Suprapubic skin (tissue), 4 donors: ENCODE results near the gene FSIP1. TPM values are rescaled to one million over a fixed set of nuclear protein-coding genes. Genes with fewer than 3 reads are reported as not detected.
"Not testable (repeated sequence)": the region's sequence is repeated elsewhere in the genome, so short reads cannot be mapped to it uniquely, and the experiment has no call there.

Experiments
- DNase-seq, 2 donors: peaks; one replicate each; pipeline ENCODE4 v3.0.0-alpha.2; 2019; ENCODE audit warnings: low spot score in 2 of 2
- H3K27ac ChIP-seq: fragments of 200-600 bp; sonication (generic); one replicate; pipeline ENCODE4 v1.5.1; 2019
- H3K27me3 ChIP-seq: fragments of 200-600 bp; sonication (generic); one replicate; pipeline ENCODE4 v1.5.1; 2019
- H3K36me3 ChIP-seq: fragments of 200-600 bp; sonication (generic); one replicate; pipeline ENCODE4 v1.5.1; 2019
- H3K4me1 ChIP-seq: fragments of 200-600 bp; sonication (generic); one replicate; pipeline ENCODE4 v1.5.1; 2019
- H3K4me3 ChIP-seq: fragments of 200-600 bp; sonication (generic); one replicate; pipeline ENCODE4 v1.5.1; 2019; ENCODE audit warnings: mild to moderate bottlenecking
- H3K9me3 ChIP-seq: fragments of 200-600 bp; sonication (generic); one replicate; pipeline ENCODE4 v1.5.1; 2019
- EP300 ChIP-seq: sonication (generic); formaldehyde crosslinking; IDR thresholded peaks from one replicate; pipeline ENCODE4 v1.6.1; 2017; ENCODE audit warnings: antibody characterized with exemption
- POLR2A ChIP-seq, 2 donors: fragments of 450-650 bp; IDR thresholded peaks; one replicate each; pipeline ENCODE4 v1.6.1; 2017; ENCODE audit warnings: antibody characterized with exemption in 2 of 2, mild to moderate bottlenecking in 2 of 2, moderate library complexity in 2 of 2
- POLR2AphosphoS5 ChIP-seq, 3 donors: sonication (generic); formaldehyde crosslinking; IDR thresholded peaks; one replicate each; pipeline ENCODE4 v1.6.1; 2017; ENCODE audit warnings: antibody characterized with exemption in 3 of 3
- WGBS: methylation state at CpG from one replicate; pipeline ENCODE4 v1.1.5; 2018; 5-methylcytosine and 5-hydroxymethylcytosine counted together
- total RNA-seq, 4 donors: library from RNA; depleted of rRNA; stranded (reverse); fragments of >200 nt; gene quantifications; one replicate each; pipeline ENCODE4 v1.1.0, GENCODE V29; 2016
- TF ChIP-seq, protein P1 (sequence below), 2 donors: fragments of 200-600 bp in 1 of 2; fragments of 450-650 bp in 1 of 2; sonication (generic) in 1 of 2; IDR thresholded peaks; one replicate each; pipeline ENCODE4 v1.5.1; 2016 to 2019; ENCODE audit warnings: antibody characterized with exemption in 2 of 2, mild to moderate bottlenecking in 1 of 2, moderate library complexity in 1 of 2

The FSIP1 gene
- total RNA-seq, 4 donors from 2014 or later, result 0.21 to 0.24 TPM; not detected in 2

DNA sequence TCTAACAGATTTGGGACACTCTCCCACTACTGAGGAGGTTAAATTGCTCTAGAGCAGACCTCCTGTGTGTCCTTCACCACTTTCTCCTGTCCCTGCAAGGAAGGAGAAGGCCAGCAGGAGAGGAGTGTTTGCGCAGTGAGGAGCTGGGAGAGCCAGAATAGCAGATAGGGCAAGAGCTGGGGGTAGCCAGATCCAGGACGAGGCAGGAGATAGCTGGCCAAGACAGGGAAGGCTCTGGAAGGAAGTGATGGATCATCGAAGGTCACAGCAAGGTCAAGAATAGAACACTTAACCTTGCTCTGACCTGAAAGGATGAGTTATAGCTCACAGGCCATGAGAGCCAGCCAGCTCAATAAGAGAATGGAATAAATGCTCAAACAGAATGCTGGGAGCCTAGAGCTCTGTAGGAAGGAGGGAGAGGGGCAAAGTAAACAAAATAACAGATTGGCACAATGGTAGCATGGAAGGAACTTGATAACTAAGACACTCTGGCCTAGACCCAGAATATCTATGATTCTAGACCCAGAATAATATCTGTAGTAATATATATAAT, 37.5 kb upstream of the FSIP1 start:
- DNase-seq, result no peak
- Histone ChIP-seq H3K4me1 (no peaks in the 10 kb centered on the region), H3K36me3 (no peaks in the 10 kb centered on the region), H3K4me3 (no peak overlapping the region), H3K9me3 (no peaks in the 10 kb centered on the region), H3K27ac (no peak overlapping the region), H3K27me3 (no peaks in the 10 kb centered on the region)
- 68% methylated on average over 3 of the region's 3 CpGs for WGBS
- TF ChIP-seq, protein P1, sequence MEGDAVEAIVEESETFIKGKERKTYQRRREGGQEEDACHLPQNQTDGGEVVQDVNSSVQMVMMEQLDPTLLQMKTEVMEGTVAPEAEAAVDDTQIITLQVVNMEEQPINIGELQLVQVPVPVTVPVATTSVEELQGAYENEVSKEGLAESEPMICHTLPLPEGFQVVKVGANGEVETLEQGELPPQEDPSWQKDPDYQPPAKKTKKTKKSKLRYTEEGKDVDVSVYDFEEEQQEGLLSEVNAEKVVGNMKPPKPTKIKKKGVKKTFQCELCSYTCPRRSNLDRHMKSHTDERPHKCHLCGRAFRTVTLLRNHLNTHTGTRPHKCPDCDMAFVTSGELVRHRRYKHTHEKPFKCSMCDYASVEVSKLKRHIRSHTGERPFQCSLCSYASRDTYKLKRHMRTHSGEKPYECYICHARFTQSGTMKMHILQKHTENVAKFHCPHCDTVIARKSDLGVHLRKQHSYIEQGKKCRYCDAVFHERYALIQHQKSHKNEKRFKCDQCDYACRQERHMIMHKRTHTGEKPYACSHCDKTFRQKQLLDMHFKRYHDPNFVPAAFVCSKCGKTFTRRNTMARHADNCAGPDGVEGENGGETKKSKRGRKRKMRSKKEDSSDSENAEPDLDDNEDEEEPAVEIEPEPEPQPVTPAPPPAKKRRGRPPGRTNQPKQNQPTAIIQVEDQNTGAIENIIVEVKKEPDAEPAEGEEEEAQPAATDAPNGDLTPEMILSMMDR (IDR thresholded peaks at IDR 0.05), result no peak
- TF ChIP-seq POLR2AphosphoS5 (IDR thresholded peaks at IDR 0.05) (no peak), POLR2A (IDR thresholded peaks at IDR 0.05) (no peak), EP300 (no peak)

DNA sequence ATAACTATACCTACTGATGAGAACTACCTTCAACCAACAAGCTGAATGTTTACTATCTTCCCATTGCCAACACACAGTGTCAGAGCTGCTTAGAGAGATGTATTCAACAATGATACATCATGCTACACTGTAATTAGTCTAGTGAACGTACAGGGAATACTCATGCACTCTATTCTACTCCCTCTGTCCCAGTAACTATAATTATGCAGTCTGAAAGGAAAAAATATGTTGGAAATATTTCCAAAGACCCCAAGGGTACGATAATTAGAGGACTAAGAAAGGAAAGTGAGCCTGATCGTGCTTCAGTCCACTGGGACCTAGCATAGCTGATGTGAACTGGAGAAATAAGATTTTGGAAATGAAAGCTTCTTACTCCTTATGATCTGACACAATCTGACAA, 36.9 kb upstream of the FSIP1 start:
- no peak for DNase-seq
- Histone ChIP-seq H3K27ac (no peak overlapping the region), H3K9me3 (no peaks in the 10 kb centered on the region), H3K4me1 (no peaks in the 10 kb centered on the region), H3K36me3 (no peaks in the 10 kb centered on the region), H3K4me3 (no peak overlapping the region), H3K27me3 (no peaks in the 10 kb centered on the region)
- no peak for TF ChIP-seq POLR2AphosphoS5 (IDR thresholded peaks at IDR 0.05)
- 86% methylated on average over 3 of the region's 3 CpGs for WGBS

DNA sequence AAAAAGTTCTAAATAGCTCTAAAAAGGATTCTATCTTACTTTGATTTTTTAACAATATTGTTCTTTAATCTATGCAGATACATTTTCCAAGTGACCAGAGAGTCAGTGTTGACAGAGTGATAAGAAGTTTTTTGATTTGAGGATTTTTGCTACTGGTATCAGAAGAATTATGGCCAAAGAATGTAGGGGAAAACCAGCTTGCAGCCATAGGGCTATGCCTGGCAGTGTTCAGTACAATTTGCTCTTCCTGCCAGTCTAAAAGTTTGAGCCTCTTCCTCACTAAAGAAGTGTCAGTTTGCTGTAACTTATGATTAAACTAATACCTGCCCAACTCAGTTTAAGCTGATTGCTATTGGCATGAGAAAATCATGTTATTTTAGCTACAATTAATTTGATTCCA, 35.3 kb upstream of the FSIP1 start:
- Histone ChIP-seq H3K9me3 (no peaks in the 10 kb centered on the region), H3K4me3 (no peak overlapping the region), H3K27ac (no peak overlapping the region), H3K4me1 (no peaks in the 10 kb centered on the region), H3K36me3 (no peaks in the 10 kb centered on the region), H3K27me3 (no peaks in the 10 kb centered on the region)
- no peak for TF ChIP-seq POLR2AphosphoS5 (IDR thresholded peaks at IDR 0.05)
- TF ChIP-seq POLR2A (IDR thresholded peaks at IDR 0.05), result no peak
- TF ChIP-seq, protein P1 (IDR thresholded peaks at IDR 0.05), result no peak
- no peak for TF ChIP-seq EP300
- DNase-seq, result no peak

DNA sequence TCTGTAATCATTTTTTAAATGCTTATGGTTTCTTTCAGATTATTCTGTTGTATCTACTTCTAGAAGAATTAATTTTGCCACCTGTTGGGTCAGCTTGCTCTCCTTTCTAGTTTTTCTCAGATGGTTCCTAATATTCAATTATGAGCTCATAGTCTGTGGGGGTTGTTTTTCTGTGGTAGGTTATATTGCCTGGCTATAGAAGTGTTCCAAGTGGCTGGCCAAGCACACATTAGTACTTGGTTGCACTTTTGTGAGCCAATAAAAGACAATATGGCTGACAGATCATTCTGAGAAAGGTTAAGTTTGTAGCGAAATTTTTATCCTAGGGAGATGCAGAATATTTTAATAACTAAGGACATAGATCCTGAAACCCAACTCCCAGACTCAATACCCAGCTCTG, 31.8 kb upstream of the FSIP1 start:
- no peaks in the 10 kb centered on the region for H3K9me3 ChIP-seq
- no peaks in the 10 kb centered on the region for H3K27me3 ChIP-seq
- 84% methylated on average over 1 of the region's 1 CpG for WGBS
- no peak for TF ChIP-seq POLR2AphosphoS5 (IDR thresholded peaks at IDR 0.05)
- TF ChIP-seq EP300, result no peak
- no peak for TF ChIP-seq POLR2A (IDR thresholded peaks at IDR 0.05)
- TF ChIP-seq, protein P1 (IDR thresholded peaks at IDR 0.05), result no peak
- H3K36me3 ChIP-seq, result no peaks in the 10 kb centered on the region
- no peak overlapping the region for H3K27ac ChIP-seq
- H3K4me1 ChIP-seq, result no peaks in the 10 kb centered on the region
- H3K4me3 ChIP-seq, result no peak overlapping the region
- no peak for DNase-seq

GRCh38 chr15:39812651-39813050, 30.0 kb upstream of the FSIP1 start:
- 98% methylated on average over 3 of the region's 3 CpGs for WGBS
- not testable (repeated sequence) for H3K9me3 ChIP-seq

DNA sequence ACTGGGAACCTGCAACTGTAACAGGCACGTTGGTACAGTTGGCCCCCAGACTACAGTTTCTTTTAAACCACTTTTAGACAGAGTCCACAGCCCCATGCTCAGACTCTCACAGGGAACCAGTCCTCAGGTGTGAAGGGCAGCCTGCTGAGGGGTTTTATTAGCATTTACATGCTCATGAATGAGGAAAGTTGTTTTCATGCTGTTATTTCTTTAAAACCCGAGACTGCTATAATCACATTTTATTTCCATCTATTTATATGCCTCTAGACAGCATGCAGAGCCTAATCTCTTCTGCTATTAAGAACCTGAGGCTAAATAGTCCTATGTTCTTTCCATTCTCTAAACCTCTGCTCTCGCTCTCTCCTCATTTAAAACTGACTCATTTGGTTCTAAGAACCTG, 26.3 kb upstream of the FSIP1 start:
- DNase-seq, result no peak
- Histone ChIP-seq H3K4me1 (no peaks in the 10 kb centered on the region), H3K27me3 (no peaks in the 10 kb centered on the region), H3K27ac (no peak overlapping the region), H3K9me3 (no peaks in the 10 kb centered on the region), H3K4me3 (no peak overlapping the region), H3K36me3 (no peaks in the 10 kb centered on the region)
- 73% methylated on average over 3 of the region's 3 CpGs for WGBS
- TF ChIP-seq, protein P1 (IDR thresholded peaks at IDR 0.05), result no peak
- TF ChIP-seq POLR2A (IDR thresholded peaks at IDR 0.05), result no peak
- TF ChIP-seq EP300, result no peak
- TF ChIP-seq POLR2AphosphoS5 (IDR thresholded peaks at IDR 0.05), result no peak

More at GRCh38 chr15:39812651-39813050, 30.0 kb upstream of the FSIP1 start:
- not testable (repeated sequence) for DNase-seq, H3K4me1 ChIP-seq, H3K27me3 ChIP-seq, H3K27ac ChIP-seq, H3K36me3 ChIP-seq, H3K4me3 ChIP-seq
